ENCODE results near the gene NUP214.

NUP214 gene

DNA sequence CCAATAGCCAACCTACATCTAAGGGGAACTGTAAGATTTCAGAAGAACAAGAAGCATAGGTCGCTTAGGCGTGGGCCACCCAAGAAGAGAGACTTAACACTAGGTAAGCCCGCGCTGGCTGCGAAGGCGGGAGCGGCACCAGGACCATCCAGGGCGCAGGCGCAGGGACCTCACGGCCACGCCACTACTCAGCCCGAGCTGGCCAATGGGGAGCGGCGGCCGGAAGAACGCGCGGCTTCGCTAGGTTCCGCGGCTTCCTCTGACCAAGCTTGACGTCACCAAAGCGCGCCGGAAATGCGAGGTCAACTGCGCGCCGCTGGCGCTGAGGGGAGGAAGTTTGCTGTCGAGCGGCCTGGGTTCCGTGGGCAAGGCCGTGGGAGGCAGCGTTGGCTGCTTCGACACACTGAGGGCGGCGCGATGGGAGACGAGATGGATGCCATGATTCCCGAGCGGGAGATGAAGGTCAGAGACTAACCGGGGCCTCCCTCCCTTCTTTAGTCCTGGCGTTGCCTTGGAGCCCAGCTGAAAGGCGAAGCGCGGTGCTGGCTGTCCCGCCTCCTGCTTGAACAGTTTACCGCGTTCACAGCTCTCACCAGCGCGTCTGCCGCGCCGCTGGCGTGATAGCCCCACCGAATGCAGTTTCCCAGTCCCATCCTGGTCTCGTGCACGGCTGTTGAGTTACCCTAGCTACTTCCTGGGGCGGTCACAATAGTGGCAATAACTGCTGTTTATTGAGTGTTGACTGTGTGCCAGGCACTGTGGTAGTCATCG lies at the start of gene NUP214:
TSS of gene NUP214 (plus strand) at position 299 of the 771 bp plus-strand sequence. CDS start at position 418, 119 bp downstream.
- DNase-seq = peak; percentile 100

GRCh38 chr9:131076347-131077195 lies 48.8 kb upstream of the NUP214 start:
- DNase-seq = no peak

GRCh38 chr9:131078427-131079366 lies 46.7 kb upstream of the NUP214 start:
- DNase-seq = no peak

DNA sequence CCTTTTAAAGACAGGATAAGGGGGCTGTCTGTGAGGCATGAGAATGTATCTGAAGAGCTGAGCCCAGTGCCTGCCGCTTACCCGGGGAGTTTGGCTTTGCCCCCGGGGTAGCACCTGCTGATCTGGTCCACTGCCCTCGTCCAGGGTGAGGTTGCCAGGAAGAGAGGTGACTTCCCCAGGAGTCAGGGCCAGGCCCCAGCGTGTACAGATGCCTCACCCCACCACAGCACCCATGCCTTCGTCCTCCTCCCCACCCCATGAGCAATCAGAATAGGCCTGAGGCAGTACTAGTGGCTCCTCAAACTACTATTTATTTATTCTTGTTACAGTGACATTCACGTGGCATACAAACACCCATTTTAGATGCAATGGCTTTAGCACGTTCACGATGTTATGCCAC lies 44.8 kb upstream of the NUP214 start:
- no peak for DNase-seq

DNA sequence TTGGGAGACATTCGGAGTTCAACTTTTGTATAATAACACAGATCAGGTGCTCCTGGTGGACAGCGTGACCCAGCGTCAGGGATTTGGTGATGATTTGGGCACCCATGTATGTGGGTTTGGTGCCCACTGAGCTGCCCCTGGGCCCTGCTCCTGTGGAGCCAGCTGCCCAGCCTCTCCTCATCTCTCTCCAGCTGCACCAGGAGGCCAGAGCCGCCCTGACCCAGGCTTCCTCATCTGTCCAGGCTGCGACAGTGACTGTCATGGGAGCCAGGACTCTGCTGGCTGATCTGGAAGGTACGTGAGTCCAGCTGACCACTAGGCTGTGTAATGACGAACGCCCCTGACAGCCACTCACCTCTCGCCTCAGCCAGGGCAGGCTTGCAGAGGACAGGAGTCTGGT lies 43.5 kb upstream of the NUP214 start:
- no peak for DNase-seq

DNA sequence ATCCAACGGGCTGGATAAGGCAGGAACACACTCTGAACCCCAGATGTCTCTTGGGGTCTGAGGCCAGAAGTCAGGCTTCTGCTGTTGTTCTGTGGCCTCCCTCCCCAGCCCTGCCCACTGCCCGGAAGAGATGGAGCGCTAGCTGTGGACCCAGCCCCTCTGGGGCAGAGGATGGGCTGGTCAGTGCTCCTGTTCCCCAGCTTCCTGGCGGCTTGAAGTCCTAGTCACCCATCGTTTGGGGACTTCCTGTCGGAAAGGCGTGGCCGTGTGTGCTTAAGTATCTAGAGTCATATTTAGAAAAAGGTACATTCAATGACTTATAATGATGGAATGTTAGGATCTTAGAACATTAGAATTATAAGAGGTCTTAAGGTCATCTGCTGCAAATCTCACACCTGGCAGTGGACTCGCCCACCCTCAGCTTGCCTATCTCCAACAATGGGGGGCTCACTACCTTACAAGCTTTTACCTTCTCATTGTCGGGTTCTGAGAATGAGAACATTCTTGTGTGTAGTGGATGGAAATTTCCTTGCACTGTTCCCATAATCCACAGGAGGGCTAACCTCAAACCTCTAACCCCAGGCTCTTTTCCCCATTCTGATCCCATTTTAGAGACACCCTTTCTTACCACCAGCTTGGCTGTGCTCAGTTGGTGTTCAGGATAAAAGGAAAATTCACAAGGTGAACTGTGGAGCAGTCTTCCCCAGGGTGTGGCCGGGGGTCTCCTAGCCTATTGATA lies 42.4 kb upstream of the NUP214 start:
- DNase-seq = no peak

- no peak for DNase-seq
Observed at GRCh38 chr9:131084661-131085369, 40.6 kb upstream of the NUP214 start.

GRCh38 chr9:131085370-131086122 lies 39.8 kb upstream of the NUP214 start:
- DNase-seq = no peak

GRCh38 chr9:131087354-131087893 lies 38.0 kb upstream of the NUP214 start:
- DNase-seq = no peak

DNA sequence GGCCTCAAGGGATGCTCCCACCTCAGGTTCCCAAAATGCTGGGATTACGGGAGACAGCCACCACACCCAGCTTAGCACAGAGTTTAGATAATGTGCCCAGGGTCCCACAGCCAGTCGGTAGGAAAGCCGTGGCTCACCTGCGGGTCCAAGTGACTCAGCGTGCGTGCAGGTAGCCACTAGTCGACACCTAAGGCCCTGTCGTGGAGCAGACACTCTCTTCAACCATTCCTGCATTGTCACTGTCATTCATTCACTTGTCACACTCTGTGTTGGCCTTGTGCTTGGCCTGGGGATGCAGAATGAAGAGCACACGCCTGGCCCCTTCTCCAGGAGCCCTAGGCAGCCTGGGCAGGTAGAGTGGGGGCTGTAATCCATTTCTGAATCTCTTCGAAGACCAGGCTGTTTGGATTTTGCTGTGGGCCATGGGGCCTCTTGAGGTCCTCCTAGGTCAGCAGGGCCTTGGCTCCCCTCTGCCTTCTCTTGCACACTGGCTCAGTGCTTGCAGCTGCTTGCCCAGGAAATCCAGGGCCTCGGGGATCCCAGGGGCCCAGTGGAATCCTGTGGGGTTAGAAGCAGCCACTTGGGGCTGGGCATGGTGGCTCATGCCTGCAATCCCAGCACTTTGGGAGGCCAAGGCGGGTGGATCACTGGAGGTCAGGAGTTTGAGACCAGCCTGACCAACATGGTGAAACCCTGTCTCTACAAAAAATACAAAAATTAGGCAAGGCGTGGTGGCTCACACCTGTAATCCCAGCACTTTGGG lies 35.2 kb upstream of the NUP214 start:
- no peak for DNase-seq

DNA sequence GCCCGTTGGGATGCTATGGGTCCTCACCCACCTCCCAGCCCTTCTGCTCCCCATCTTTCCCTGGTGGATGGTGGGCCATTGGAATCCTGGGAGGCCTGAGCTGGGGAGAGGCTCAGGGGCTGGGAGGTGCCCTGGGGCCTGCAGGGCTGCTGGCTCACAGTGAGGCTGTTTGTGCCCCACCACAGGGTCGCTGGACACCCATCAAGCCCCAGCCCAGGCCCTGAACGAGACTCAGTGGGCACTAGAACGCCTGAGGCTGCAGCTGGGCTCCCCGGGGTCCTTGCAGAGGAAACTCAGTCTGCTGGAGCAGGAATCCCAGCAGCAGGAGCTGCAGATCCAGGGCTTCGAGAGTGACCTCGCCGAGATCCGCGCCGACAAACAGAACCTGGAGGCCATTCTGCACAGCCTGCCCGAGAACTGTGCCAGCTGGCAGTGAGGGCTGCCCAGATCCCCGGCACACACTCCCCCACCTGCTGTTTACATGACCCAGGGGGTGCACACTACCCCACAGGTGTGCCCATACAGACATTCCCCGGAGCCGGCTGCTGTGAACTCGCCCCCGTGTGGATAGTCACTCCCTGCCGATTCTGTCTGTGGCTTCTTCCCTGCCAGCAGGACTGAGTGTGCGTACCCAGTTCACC lies 33.9 kb upstream of the NUP214 start:
- no peak for DNase-seq

DNA sequence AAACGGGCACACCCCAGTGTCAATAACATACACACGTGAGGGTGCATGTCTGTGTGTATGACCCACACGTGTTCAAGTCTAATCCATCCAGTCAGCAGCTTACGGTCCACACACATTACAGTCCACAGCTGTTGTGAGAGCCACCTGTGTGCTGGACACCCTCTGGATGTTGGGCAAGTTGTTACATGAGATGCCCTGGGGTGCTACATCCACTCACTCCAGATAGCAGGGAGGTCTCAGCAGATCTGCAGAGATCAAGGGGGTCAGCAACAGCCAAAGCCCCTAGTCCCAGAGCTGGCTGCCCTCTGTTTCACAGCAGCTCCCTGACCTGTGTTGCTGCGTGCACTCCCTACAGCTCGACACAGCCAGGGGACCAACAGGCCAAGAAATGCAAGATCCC lies 33.4 kb upstream of the NUP214 start:
- DNase-seq = no peak

- no peak for DNase-seq
Observed at GRCh38 chr9:131092548-131093440, 32.6 kb upstream of the NUP214 start.

DNA sequence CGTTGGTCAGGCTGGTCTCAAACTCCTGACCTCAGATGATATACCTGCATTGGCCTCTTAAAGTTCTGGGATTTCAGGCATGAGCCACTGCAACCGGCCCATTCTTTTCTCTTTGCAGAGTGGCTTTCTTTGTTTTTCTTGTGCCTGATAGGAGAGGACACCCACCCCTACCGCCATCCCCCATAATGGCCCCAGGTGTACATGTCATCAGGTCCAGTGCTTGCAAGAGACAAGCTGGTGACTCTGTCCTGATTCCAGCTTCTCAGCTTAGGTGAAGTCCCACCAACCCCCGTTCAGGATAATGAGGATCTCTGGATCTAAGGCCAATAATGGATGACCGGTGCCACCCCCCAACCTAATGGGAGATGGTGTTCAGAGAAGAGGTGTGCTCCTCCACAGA lies 31.4 kb upstream of the NUP214 start:
- no peak for DNase-seq

GRCh38 chr9:131094622-131095021 lies 30.8 kb upstream of the NUP214 start:
- DNase-seq = no peak

DNA sequence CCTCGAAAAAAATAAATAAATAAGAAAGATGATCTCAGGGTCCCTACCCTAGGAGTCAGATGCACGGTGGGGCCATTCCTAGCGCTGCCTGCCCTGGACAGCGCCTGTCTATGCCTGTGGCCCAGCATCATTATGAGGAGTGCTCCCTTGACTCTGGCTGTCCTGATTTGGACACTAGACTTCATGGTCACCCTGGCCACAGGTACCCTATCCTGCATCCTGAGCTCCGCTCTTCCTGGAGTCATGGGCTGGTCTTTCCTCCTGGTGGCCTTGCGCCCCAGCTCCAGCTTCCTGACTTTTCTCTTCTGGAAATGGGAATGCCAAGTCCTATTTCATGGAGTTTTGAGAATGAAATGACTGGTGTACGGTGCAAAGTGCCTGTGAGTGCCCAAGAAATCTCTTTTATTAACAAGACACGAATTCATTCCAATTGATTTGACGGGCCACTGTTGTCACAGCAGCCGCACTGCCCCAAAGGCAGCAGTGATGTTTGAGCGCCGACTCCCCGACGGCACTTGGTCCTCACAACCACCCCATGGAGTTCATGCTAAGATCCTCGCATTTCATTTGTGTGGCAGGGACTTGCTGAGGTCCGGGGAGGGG lies 29.6 kb upstream of the NUP214 start:
- DNase-seq = no peak

DNA sequence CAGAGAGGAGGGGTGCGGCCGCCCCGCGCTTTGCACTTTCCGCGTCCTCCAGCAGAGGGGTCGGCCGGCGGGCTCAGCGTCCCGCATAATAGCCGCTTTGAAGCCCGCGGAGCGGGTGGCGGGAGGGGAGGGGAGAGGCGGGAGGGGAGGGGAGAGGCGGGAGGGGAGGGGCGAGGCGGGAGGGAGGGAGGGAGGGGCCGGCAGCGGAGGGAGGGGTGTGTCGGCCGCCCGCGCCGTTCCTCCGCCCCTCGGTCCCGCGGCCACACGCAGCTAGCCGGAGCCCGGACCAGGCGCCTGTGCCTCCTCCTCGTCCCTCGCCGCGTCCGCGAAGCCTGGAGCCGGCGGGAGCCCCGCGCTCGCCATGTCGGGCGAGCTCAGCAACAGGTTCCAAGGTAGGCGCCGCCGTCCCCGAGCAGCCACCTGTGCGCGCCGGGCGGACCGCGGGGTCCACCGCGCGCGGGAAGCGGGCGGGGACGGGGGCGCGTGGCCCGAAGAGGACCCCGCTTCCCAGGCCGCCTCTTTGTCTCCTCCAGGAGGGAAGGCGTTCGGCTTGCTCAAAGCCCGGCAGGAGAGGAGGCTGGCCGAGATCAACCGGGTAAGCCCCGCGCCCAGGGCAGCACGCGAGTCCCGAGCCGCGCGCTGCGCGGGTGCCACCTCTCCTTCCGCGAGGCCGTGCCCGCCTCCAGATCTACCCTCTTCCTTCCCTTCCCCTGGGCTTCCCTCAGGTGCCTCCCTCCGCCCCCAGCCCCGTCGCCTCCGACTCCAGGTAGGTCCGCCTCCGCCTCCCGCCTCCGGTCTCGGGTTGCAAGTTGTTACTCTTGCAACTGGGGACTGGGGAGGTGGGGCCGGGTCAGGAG lies 28.9 kb upstream of the NUP214 start, which contains the start of gene AIF1L:
TSS of gene AIF1L (plus strand) at position 263 of the 857 bp plus-strand sequence. CDS start at position 362, 99 bp downstream.
- no peak for DNase-seq
